Progenitor cell of endocrine pancreas (in vitro differentiated cells): ENCODE measurements around the gene SPTB. TPM values are rescaled to one million over a fixed set of nuclear protein-coding genes. Genes with fewer than 3 reads are reported as not detected.

Experiments used
- DNase-seq: peaks from one replicate; pipeline ENCODE4 v3.0.0; 2021; ENCODE audit warnings: low spot score; ENCODE audit not compliant: unreplicated experiment
- H3K27ac Mint-ChIP-seq: 2 replicates; pipeline ENCODE4 v1.8.0; 2021; ENCODE audit warnings: mild to moderate bottlenecking, moderate library complexity, mixed read lengths
- H3K27me3 Mint-ChIP-seq: 2 replicates; pipeline ENCODE4 v1.8.0; 2021; ENCODE audit warnings: mixed read lengths
- H3K36me3 Mint-ChIP-seq: 2 replicates; pipeline ENCODE4 v1.8.0; 2022; ENCODE audit warnings: mixed read lengths; ENCODE audit not compliant: insufficient read depth
- H3K4me1 Mint-ChIP-seq: 2 replicates; pipeline ENCODE4 v1.8.0; 2021; ENCODE audit warnings: low read depth, mixed read lengths
- H3K4me3 Mint-ChIP-seq: 2 replicates; pipeline ENCODE4 v1.8.0; 2021; ENCODE audit warnings: low read depth, mild to moderate bottlenecking, moderate library complexity, mixed read lengths
- H3K9me3 Mint-ChIP-seq: 2 replicates; pipeline ENCODE4 v1.8.0; 2021; ENCODE audit warnings: low read depth, mixed read lengths
- total RNA-seq: library from RNA; stranded (reverse); gene quantifications from 2 replicates; pipeline ENCODE4 v1.2.1, GENCODE V29; 2021
- TF ChIP-seq, protein P1 (sequence below): fragments of 200-600 bp; sonication (generic); IDR thresholded peaks from one replicate; pipeline ENCODE4 v1.5.0; 2021; ENCODE audit warnings: antibody characterized with exemption, mild to moderate bottlenecking; ENCODE audit not compliant: unreplicated experiment

The SPTB gene
- total RNA-seq, 1 donor from 2014 or later = 1.7 TPM

DNA sequence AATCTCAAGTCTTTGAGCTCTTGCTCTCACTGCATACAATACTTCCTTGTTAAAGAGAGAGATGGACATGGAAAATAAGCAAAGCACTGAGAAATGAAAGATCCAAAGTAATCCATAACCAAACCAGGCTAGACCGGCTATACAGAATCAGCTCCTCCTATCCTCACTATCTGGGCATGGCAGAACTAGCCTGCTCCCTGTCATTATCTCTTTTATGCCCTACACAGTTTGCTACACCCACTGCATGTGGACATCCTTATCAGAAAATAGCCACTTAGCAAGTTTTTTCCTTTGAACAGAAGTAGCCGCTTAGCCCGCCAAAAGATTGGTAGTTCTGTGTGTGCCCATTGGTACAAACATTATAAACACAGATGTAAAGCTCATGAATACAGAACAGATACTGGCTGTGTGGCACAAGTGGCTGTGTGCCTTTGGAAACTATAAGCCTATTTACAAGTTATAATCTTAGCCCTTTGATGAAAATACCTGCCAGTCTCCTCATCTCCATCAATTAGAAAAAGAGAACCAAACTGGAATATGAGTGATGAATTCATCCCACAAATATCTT lies 34.7 kb downstream of the SPTB start:
- TF ChIP-seq, protein P1, sequence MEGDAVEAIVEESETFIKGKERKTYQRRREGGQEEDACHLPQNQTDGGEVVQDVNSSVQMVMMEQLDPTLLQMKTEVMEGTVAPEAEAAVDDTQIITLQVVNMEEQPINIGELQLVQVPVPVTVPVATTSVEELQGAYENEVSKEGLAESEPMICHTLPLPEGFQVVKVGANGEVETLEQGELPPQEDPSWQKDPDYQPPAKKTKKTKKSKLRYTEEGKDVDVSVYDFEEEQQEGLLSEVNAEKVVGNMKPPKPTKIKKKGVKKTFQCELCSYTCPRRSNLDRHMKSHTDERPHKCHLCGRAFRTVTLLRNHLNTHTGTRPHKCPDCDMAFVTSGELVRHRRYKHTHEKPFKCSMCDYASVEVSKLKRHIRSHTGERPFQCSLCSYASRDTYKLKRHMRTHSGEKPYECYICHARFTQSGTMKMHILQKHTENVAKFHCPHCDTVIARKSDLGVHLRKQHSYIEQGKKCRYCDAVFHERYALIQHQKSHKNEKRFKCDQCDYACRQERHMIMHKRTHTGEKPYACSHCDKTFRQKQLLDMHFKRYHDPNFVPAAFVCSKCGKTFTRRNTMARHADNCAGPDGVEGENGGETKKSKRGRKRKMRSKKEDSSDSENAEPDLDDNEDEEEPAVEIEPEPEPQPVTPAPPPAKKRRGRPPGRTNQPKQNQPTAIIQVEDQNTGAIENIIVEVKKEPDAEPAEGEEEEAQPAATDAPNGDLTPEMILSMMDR = no peak
- no peak for DNase-seq
- H3K27ac Mint-ChIP-seq = no peak overlapping the region
- no peaks in the 10 kb centered on the region for H3K36me3 Mint-ChIP-seq
- H3K27me3 Mint-ChIP-seq = peaks cover 38% of the 10 kb centered on the region
- no peak overlapping the region for H3K4me3 Mint-ChIP-seq
- H3K4me1 Mint-ChIP-seq = no peaks in the 10 kb centered on the region
- H3K9me3 Mint-ChIP-seq = no peaks in the 10 kb centered on the region

DNA sequence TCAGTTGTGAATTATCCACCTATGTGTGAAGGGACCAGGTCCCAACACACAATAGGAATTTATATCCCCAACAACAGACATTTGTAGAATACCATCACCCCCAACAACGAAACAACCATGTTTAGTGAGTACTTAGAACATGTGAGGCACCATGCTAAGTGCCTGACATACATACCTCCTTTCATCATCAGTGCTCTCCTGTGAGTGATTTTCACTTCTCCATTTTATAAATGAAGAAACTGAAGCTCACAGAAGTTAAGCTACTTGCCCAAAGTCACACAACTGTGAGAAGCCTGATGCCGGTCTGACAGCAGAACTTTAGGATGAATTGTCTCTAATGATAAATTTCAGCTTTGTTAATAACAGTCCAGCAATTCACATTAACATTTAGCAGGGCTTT lies 35.4 kb downstream of the SPTB start:
- Mint-ChIP-seq H3K27me3 (peaks cover 38% of the 10 kb centered on the region), H3K9me3 (no peaks in the 10 kb centered on the region), H3K27ac (no peak overlapping the region), H3K4me3 (no peak overlapping the region), H3K4me1 (no peaks in the 10 kb centered on the region), H3K36me3 (no peaks in the 10 kb centered on the region)
- TF ChIP-seq, protein P1 = no peak
- no peak for DNase-seq

DNA sequence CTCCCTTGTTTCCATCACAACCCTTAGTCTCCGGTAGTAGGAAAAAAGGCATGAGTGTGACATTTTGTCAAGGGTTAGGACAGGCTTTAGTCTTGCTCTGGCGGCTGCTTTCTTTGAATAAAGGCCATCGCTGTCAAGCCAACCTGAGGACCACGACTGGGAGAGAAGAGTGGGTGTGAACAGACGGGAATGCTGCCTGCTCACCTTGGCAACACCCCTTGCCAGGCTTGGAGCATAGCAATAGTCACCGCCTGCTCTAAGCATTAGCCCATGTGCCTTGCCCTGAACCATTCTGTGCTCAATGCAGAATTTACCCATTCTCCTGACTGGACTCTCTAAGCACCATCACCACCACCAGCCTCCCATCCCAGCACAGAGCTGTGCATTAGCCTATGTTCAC lies 36.2 kb downstream of the SPTB start:
- Mint-ChIP-seq H3K4me3 (no peak overlapping the region), H3K9me3 (no peaks in the 10 kb centered on the region), H3K36me3 (no peaks in the 10 kb centered on the region), H3K4me1 (no peaks in the 10 kb centered on the region), H3K27me3 (peaks cover 38% of the 10 kb centered on the region), H3K27ac (no peak overlapping the region)
- no peak for DNase-seq
- TF ChIP-seq, protein P1 = no peak

DNA sequence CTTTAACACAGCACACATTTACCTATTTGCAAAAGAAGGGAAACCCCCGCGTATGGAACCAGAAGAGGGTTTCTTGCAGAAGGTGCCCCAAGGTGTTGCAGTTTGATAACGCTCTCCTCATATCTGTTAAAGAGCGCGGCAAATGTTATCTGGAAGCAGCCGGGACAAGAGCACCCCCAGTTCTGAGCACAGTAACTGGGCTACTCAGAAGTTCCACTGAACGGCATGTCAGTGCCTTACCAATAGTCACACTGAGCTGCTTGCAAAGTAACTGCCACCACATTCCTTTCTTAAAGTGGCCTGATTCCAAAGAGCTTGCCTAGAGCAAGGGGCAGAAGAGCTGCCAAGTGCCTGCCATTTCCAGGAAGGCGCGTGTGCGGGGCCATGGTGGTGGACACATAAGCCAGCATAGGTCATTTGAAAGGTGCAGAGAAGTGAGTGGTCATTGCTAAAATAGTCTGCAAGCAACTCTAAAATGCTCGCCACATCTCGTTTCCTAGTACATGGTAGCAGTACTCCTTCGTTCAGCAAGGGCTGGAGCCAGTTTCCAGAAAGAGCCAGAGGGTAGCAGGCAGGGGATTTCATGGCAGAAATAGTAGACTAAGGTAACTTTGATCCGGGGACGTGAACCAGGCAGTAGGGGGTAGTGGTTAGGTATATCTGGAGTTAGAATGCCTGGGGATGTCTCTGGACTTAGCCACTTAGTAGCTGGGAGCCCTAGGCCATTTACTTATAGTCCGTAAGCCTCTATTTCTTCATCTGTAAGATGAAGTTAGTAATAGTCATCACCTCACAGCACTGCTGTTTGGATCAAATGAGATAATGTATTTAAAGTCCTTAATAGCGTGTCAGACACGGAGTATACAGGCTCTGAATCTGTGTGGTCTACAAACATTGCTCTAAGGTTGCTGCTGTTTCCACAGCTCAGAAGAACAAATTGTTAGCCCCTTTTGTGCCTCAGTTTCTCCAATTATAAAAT lies 37.6 kb downstream of the SPTB start:
- DNase-seq = no peak
- Mint-ChIP-seq H3K27me3 (peaks cover 26% of the 10 kb centered on the region), H3K9me3 (no peaks in the 10 kb centered on the region), H3K4me3 (no peak overlapping the region), H3K36me3 (no peaks in the 10 kb centered on the region), H3K4me1 (no peaks in the 10 kb centered on the region), H3K27ac (no peak overlapping the region)
- TF ChIP-seq, protein P1 = no peak

DNA sequence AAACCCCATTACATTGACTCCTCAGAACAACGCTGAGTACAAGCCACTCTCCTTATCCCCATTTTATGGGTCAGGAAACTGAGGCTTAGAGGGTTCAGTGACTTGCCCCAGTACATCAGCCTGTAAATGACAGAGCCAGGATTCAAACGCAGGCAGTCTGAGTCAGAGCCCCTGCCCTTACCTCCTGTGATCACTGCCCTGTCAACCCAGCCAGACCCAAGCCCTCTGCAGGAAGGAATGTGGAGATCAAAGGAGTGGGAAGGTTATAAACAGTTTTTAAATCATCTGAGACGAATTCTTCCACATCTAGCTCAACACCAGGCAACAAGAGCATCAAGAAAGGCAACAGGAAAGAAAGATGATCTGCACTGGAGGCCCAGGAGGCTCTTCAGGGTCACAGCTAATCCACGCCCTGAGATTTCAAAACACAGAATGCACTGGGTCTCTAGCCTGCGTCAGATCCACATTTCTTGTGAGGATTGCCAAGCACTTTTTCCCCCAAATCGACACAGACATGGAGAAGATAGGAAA lies 38.5 kb downstream of the SPTB start:
- TF ChIP-seq, protein P1 = peak; percentile 53
- Mint-ChIP-seq H3K9me3 (no peaks in the 10 kb centered on the region), H3K27me3 (peaks cover 25% of the 10 kb centered on the region), H3K27ac (no peak overlapping the region), H3K4me3 (no peak overlapping the region), H3K36me3 (no peaks in the 10 kb centered on the region), H3K4me1 (no peaks in the 10 kb centered on the region)
- DNase-seq = no peak
